GM12875 (cell line): Measurements from ENCODE around the gene ETV6.

Experiments used
- H3K4me3 ChIP-seq: one replicate; pipeline ENCODE4 v1.5.1; 2011; ENCODE audit warnings: low read depth, low read length, control low read depth
- CTCF ChIP-seq: IDR thresholded peaks from 2 replicates; pipeline ENCODE4 v1.5.1; 2011; ENCODE audit warnings: low read depth, mild to moderate bottlenecking, control low read depth, inconsistent platforms, low read length, moderate library complexity, borderline replicate concordance; ENCODE audit not compliant: insufficient read depth

Gene ETV6

GRCh38 chr12:11862798-11863197 is 213.3 kb downstream of the ETV6 start:
- H3K4me3 ChIP-seq: no peak overlapping the region
- no peak for TF ChIP-seq CTCF

- H3K4me3 ChIP-seq: no peak overlapping the region
- no peak for TF ChIP-seq CTCF
Measured at GRCh38 chr12:11863478-11863906, 214.0 kb downstream of the ETV6 start.

- TF ChIP-seq CTCF: no peak
- no peak overlapping the region for H3K4me3 ChIP-seq
Measured at GRCh38 chr12:11863988-11864387, 214.5 kb downstream of the ETV6 start.

- TF ChIP-seq CTCF: no peak
- no peak overlapping the region for H3K4me3 ChIP-seq
Measured at GRCh38 chr12:11865824-11866223, 216.3 kb downstream of the ETV6 start.

- TF ChIP-seq CTCF: no peak
- H3K4me3 ChIP-seq: no peak overlapping the region
Measured at GRCh38 chr12:11868027-11868426, 218.6 kb downstream of the ETV6 start.

GRCh38 chr12:11869406-11869805 is 219.9 kb downstream of the ETV6 start:
- no peak overlapping the region for H3K4me3 ChIP-seq
- TF ChIP-seq CTCF: no peak

GRCh38 chr12:11870041-11870451 is 220.6 kb downstream of the ETV6 start:
- H3K4me3 ChIP-seq: no peak overlapping the region
- TF ChIP-seq CTCF: no peak
